A549 (cell line): ENCODE data around the gene GNA12.

Experiments used
- CHD2 ChIP-seq: fragments of 150-350 bp; IDR thresholded peaks from 2 replicates; pipeline ENCODE4 v1.6.1; 2014; ENCODE audit warnings: low read length; ENCODE audit not compliant: partially characterized antibody
- CHD4 ChIP-seq: fragments of 200-600 bp; sonication (generic); IDR thresholded peaks from 2 replicates; pipeline ENCODE4 v1.6.1; 2016; ENCODE audit warnings: antibody characterized with exemption, mild to moderate bottlenecking, borderline replicate concordance
- CTCF ChIP-seq: fragments of >200 bp; sonication (Bioruptor Twin); formaldehyde crosslinking; IDR thresholded peaks from 3 replicates; pipeline ENCODE4 v1.5.1; 2016
- FOSL2 ChIP-seq, 2 experiments: fragments of 450-650 bp in 1 of 2; fragments of >200 bp in 1 of 2; sonication (Bioruptor Twin) in 1 of 2; formaldehyde crosslinking; IDR thresholded peaks; 2 replicates each; pipeline versions ENCODE4 v1.5.0 to v1.6.1; 2016 to 2020; ENCODE audit warnings: mild to moderate bottlenecking in 1 of 2, moderate library complexity in 1 of 2
- JUNB ChIP-seq: fragments of >200 bp; sonication (Bioruptor Twin); formaldehyde crosslinking; IDR thresholded peaks from 2 replicates; pipeline ENCODE4 v1.6.1; 2016
- MAFK ChIP-seq: fragments of 450-650 bp; IDR thresholded peaks from 2 replicates; pipeline ENCODE4 v1.6.1; 2014; ENCODE audit not compliant: partially characterized antibody
- RAD21 ChIP-seq, 2 experiments: fragments of >200 bp in 1 of 2; sonication (Bioruptor Twin) in 1 of 2; formaldehyde crosslinking in 1 of 2; IDR thresholded peaks in 1 of 2; conservative IDR thresholded peaks in 1 of 2; 2 replicates in 1 of 2; 3 replicates in 1 of 2; pipeline ENCODE4 v1.6.1; 2012 to 2018; ENCODE audit warnings: inconsistent platforms in 1 of 2

GRCh38 chr7:2809903-2810625, 34.0 kb downstream of the GNA12 start:
- TF ChIP-seq MAFK (no peak), RAD21 (conservative IDR thresholded peaks at IDR 0.05 in 1 of 2, IDR thresholded peaks at IDR 0.05 in 1 of 2) (no peak), CTCF (no peak), FOSL2 (IDR thresholded peaks at IDR 0.05) (no peak), FOSL2 (CRISPR knock-in tag; IDR thresholded peaks at IDR 0.05) (no peak), CHD4 (no peak), JUNB (no peak), CHD2 (no peak)
